Pons (tissue), 1 donor: ENCODE results near the gene IQSEC3.
"Not testable (repeated sequence)": the region's sequence is repeated elsewhere in the genome, so short reads cannot be mapped to it uniquely, and the experiment has no call there.

ENCODE experiments used
- DNase-seq: peaks from one replicate; pipeline ENCODE4 v3.0.0-alpha.2; 2016; ENCODE audit warnings: low spot score

IQSEC3 gene

DNA sequence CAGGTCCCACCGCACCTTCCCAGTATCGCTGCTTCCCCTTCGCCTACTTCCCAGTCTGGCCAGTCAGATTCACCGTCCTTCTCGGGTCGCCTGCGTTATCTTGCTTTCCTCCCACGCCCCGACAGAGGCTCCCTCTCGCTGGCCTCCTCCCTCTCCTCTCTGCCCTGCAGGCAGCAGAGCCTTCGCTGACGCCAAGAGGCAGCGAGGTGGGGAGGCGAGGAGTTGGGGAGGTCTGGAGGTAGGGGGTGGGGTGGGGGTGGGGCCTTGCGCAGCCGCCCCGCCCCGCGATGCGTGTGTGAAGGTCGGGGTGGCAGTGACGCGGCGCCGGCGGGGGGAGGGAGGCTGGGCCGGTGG lies at the start of gene IQSEC3:
TSS of gene IQSEC3 (plus strand) at position 340 of the 354 bp plus-strand sequence. CDS start 116 bp downstream, outside the sequence.
- DNase-seq: not testable (repeated sequence)

DNA sequence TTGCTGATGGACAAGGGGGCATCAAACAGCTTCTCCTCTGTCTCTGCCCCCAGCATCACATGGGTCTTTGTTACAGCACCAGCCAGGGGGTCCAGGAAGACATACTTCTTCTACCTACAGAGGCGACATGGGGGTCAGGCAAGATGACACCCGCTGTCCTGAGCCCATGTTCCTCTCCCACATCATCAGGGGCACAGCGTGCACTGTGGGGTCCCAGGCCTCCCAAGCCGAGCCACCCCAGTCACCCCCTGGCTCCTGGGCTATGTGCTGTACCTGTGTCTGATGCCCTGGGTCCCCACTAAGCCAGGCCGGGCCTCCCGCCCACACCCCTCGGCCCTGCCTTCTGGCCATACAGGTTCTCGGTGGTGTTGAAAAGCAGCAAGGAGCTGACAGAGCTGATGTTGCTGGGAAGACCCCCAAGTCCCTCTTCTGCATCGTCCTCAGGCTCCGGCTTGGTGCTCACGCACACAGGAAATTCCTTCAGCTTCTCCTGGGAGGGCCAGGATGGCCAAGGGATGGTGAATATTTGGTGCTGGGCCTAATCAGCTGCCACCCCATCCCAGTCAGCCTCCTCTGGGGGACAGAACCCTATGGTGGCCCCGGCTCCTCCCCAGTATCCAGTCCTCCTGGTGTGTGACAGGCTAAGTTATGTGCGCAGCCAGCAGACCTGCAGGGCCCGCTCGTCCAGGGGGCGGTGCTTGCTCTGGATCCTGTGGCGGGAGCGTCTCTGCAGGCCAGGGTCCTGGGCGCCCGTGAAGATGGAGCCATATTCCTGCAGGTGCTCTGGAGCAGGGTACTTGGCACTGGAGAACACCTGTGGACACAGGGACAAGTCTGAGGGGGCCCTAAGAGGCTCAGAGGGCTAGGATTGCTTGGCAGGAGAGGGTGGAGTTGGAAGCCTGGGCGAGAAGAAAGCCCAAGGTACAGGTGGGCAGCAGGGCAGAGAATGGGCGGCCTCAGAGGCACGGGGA lies 48.9 kb upstream of the IQSEC3 start:
- DNase-seq: not testable (repeated sequence)

DNA sequence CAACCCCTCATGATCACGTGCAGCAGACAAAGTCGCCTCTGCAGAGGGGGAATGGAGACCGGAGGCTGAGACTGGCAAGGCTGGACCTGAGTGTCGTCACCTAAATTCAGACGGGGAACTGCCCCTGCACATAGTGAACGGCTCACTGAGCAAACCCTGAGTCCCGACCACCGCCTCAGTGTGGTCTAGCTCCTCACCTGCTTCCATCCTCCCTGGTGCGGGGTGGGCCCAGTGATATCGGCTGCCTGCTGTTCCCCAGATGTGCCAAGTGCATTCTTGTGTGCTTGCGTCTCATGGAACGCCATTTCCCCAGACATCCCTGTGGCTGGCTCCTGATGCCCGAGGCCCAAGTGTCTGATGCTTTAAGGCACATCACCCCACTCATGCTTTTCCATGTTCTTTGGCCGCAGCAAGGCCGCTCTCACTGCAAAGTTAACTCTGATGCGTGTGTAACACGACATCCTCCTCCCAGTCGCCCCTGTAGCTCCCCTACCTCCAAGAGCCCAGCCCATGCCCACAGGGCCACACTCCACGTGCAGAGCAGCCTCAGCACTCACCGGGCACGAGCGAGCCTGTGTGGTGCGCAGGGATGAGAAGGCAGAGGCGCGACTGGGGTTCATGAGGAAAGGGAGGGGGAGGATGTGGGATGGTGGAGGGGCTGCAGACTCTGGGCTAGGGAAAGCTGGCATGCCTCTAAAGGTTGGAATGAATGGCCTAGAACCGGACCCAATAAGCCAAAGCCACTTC lies 47.6 kb upstream of the IQSEC3 start:
- not testable (repeated sequence) for DNase-seq

- DNase-seq: not testable (repeated sequence)
These were observed 46.7 kb upstream of the IQSEC3 start for GRCh38 chr12:19906-20305.

GRCh38 chr12:20757-21156 lies 45.8 kb upstream of the IQSEC3 start:
- no peak for DNase-seq

- peak; percentile 55 for DNase-seq
These were observed 45.0 kb upstream of the IQSEC3 start for GRCh38 chr12:21301-22189.

DNA sequence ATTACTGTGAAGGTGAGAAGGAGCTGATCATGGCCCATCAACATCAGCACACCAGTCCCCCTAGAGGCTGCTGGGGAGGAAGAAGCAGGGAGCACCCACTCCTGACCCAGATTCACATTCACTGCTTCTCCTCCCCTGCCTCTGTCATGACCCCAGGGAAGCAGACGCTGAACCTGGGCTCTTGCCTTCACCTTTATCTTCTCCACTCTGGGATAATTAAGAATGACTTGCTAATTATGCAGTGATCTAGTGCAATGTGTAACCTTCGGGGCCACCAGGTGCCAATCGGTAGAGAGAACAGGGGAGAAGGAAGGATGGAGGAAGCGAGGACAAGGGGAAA lies 44.4 kb upstream of the IQSEC3 start:
- DNase-seq: no peak

- DNase-seq: no peak
These were observed 43.9 kb upstream of the IQSEC3 start for GRCh38 chr12:22530-23201.

DNA sequence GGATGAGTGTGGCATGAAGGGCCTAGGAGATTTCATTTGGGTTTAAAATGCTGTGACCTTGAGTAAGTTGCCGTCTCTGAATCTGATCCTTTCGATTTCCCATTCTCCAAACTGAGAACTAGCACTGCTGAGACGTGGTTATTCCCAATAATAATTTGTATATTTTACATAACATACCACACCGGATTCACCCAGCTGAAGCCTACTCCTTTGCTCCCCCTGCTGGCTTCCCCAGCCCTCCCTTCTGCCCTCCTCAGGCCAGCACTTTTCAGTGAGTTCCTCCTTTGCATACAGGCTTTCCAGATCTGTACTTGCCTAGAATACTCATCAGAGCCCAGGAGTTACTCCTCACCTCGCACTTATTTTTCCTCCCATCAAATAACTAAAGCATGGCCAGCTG lies 38.7 kb upstream of the IQSEC3 start:
- not testable (repeated sequence) for DNase-seq

DNA sequence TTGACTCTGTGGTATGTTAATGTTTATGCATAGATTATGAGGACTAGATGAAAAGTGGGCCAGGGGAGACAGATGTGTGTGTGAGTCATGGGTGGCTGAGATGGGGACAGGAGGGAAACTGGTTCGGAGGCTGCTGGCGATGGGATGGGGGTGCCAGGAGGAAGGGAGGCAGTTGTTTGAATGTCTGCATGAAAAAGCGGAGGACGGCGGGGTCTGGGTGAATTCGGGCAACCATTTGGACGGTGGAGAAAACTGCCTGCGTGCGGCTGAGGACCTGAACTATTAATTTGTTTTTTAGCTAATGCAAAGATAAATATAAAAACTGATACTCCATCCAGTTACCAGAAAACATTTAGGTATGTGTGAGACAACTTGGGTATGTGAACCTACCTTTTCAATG lies 27.8 kb upstream of the IQSEC3 start:
- not testable (repeated sequence) for DNase-seq

DNA sequence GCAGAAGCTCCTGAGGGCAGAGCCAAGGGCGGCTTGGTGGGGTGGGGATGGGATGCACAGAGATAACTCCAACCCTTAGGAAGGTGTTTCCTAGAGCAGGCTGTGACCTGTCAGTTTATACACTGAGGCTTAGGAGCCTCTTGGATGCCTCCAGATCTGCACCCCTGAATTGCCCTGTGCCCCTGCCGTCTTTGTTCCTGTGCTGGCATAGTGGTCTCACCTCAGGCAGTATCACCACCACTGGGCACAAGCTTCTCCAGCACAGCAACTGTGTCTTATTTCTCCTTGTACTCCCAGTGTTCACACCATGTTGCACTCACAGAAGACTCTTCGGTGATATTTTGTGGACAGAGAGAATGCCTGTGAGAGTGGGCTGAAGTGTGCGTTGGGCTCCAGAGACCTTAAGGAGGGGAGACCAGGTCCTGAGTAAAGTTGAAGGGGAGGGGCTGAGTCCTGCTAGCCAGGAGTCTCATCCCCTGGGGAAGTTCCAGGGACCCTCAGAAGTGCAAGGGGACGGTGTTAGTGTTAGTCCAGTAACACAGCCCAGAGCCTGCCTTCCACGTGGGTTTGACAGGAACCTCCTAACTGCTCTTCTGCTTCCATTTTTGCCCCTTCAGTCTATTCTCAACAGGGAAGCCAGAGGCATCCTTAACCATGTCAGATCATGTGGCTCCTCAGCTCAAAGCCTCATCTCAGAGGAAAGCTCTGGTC lies 26.9 kb upstream of the IQSEC3 start:
- not testable (repeated sequence) for DNase-seq

- not testable (repeated sequence) for DNase-seq
These were observed 22.2 kb upstream of the IQSEC3 start for GRCh38 chr12:44352-44751.

GRCh38 chr12:45235-45990 lies 21.2 kb upstream of the IQSEC3 start:
- not testable (repeated sequence) for DNase-seq

DNA sequence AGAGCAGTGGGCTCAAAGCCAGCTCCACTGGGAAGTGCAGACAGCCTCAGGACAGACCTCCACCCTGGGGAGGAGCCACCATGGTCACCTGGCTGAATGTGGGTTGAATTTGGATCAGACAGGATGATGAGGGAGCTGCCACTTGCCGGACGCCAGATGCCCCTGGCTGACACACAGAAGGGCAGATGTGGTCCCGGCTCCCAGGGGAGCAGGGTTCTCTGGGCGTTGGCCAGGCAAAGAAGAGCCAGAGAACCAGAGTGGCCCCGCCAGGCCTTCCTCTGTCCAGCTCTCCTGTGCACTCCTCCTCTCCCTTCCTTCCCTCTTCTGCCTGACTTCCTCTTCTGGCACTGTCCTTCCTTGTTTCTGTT lies 20.6 kb upstream of the IQSEC3 start:
- DNase-seq: not testable (repeated sequence)

DNA sequence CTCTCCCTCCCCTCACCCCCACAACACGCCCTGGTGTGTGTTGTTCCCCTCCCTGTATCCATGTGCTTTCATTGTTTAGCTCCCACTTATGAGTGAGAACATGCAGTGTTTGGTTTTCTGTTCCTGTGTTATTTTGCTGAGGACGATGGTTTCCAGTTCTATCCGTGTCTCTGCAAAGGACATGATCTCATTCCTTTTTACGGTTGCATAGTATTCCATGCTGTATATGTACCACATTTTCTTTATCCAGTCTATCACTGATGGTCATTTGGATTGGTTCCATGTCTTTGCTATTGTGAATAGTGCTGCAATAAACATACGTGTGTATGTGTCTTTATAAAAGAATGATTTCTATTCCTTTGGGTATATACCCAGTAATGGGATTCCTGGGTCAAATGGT lies 20.0 kb upstream of the IQSEC3 start:
- not testable (repeated sequence) for DNase-seq

DNA sequence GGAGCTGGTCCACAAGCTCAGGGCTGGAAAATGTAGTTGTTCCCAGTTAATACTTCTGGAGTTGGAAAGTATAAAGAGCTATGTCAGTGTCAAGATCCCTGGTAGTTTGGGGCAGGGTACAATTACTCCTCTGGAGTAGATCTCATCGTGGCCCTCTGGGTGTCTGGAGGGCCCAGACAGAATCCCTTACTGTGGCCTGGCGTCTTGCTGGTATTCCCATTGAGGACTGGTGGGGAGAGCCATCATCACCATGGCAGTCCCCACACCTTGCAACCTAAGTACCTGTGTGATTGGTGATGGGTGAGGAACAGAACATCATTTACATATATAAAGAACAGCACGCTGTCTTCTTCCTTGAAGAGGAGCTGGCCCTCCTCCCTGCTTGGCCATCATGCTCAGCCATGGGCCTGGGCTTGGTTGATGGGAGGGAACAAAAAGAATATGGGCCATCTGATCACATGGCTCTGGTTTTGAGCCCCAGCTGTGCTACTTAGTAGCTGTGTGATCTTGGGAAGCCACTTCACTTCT lies 18.8 kb upstream of the IQSEC3 start:
- not testable (repeated sequence) for DNase-seq

DNA sequence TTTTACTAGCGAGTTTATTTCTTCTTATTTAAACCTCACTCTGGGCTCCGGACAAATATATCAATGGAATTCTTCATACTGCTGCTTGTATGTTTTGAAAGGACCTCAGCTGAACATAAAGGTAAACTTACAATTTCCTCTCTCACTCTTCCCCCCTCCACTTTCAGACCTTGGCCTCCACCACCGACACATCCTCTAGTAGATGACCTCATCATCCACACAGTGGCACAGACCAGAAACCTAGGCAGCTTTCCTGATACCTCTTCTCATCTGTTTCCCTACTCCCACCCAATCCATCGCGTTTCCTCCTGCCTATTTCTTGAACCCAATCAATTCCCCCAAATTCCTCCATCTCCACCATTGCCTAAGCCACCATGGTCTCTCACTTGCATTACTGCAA lies 17.4 kb upstream of the IQSEC3 start:
- not testable (repeated sequence) for DNase-seq

GRCh38 chr12:51087-51486 lies 15.5 kb upstream of the IQSEC3 start:
- not testable (repeated sequence) for DNase-seq

DNA sequence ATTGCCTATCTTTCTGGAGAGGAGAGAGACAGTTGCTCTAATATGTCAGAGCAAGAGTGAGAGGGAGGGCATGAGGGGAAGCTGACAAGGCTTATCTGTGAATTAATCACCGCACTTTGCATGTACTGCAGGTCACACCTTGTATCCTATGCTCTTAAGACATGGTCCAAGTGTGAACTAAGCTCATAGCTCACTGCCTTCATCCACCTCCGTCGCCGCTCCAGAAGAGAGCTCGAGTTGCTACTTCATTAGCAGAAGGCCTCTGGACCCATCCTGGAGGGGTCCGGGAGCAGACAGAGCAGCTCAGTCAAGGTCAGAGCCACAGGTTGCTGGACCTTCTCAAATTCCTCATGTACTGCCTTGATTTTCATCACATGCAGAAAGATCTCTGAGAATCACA lies 14.6 kb upstream of the IQSEC3 start:
- DNase-seq: not testable (repeated sequence)
